OCI-LY7 (cell line): ENCODE results near the gene PPFIBP1. TPM values are rescaled to one million over a fixed set of nuclear protein-coding genes. Genes with fewer than 3 reads are reported as not detected.
"Not testable (repeated sequence)": the region's sequence is repeated elsewhere in the genome, so short reads cannot be mapped to it uniquely, and the experiment has no call there.

Experiments used
- BruUV-seq: library from RNA; stranded (reverse); fragments of 400-500 nt; replicated peaks from 2 replicates; lab custom pipeline; 2021; lab: Mats Ljungman, UMichigan
- CTCF ChIA-PET: fragments of 300-600 bp; sonication (Branson Sonifier 250); formaldehyde crosslinking; loops from one replicate; lab custom pipeline; 2022; ENCODE audit warnings: antibody characterized with exemption; ENCODE audit not compliant: unreplicated experiment; lab: Charles Lee
- POLR2A ChIA-PET: fragments of 300-600 bp; sonication (Branson Sonifier 250); formaldehyde crosslinking; loops from one replicate; lab custom pipeline; 2022; ENCODE audit warnings: antibody characterized with exemption; lab: Charles Lee
- DNase-seq: peaks from one replicate; pipeline ENCODE4 v3.0.0-alpha.2; 2015; ENCODE audit warnings: low spot score
- H2AFZ ChIP-seq: fragments of 200-600 bp; sonication (generic), shearing (Covaris generic); 2 replicates; pipeline ENCODE4 v1.6.1; 2014; ENCODE audit warnings: mild to moderate bottlenecking, antibody characterized with exemption, low read length, moderate library complexity
- H3K27ac ChIP-seq: fragments of 200-600 bp; sonication (generic); 2 replicates; pipeline ENCODE4 v1.5.1; 2014; ENCODE audit warnings: mixed run types, low read depth, mild to moderate bottlenecking, moderate library complexity, low read length, inconsistent platforms; ENCODE audit not compliant: poor library complexity, severe bottlenecking
- H3K36me3 ChIP-seq: fragments of 200-600 bp; sonication (generic); 2 replicates; pipeline ENCODE4 v1.6.1; 2014; ENCODE audit warnings: mild to moderate bottlenecking, antibody characterized with exemption, low read length, moderate library complexity, mixed read lengths; ENCODE audit not compliant: insufficient read depth
- H3K4me1 ChIP-seq: fragments of 200-600 bp; sonication (generic); 2 replicates; pipeline ENCODE4 v1.5.1; 2014; ENCODE audit warnings: mild to moderate bottlenecking, low read length; ENCODE audit not compliant: insufficient read depth, poor library complexity, severe bottlenecking
- H3K4me2 ChIP-seq: fragments of 200-600 bp; sonication (generic); 2 replicates; pipeline ENCODE4 v1.6.1; 2014; ENCODE audit warnings: mild to moderate bottlenecking, low read length
- H3K4me3 ChIP-seq: fragments of 200-600 bp; sonication (generic); 2 replicates; pipeline ENCODE4 v1.5.1; 2014; ENCODE audit warnings: mild to moderate bottlenecking, low read depth, low read length; ENCODE audit not compliant: poor library complexity, severe bottlenecking
- H3K79me2 ChIP-seq: fragments of 200-600 bp; sonication (generic); 2 replicates; pipeline ENCODE4 v1.6.1; 2016; ENCODE audit warnings: low read depth, mild to moderate bottlenecking, low read length, moderate library complexity, mixed read lengths; ENCODE audit not compliant: insufficient read depth
- H3K9me2 ChIP-seq: fragments of 200-600 bp; sonication (generic); 2 replicates; pipeline ENCODE4 v1.6.1; 2016; ENCODE audit warnings: mild to moderate bottlenecking, low read length, mixed read lengths; ENCODE audit not compliant: insufficient read depth
- H3K9me3 ChIP-seq: fragments of 200-600 bp; sonication (generic); 2 replicates; pipeline ENCODE4 v1.6.1; 2014; ENCODE audit warnings: mild to moderate bottlenecking, mixed run types, low read length, mixed read lengths
- H4K20me1 ChIP-seq: fragments of 200-600 bp; sonication (generic); 2 replicates; pipeline ENCODE4 v1.6.1; 2014; ENCODE audit warnings: mild to moderate bottlenecking, antibody characterized with exemption, low read length, moderate library complexity, mixed read lengths; ENCODE audit not compliant: insufficient read depth
- CTCF ChIP-seq: fragments of 200-600 bp; sonication (generic); conservative IDR thresholded peaks from 2 replicates; pipeline ENCODE4 v1.5.1; 2014; ENCODE audit warnings: mild to moderate bottlenecking, antibody characterized with exemption, low read length, moderate library complexity, mixed read lengths
- EZH2phosphoT487 ChIP-seq: fragments of 200-600 bp; sonication (generic); IDR thresholded peaks from 2 replicates; pipeline ENCODE4 v1.6.1; 2018; ENCODE audit warnings: low read depth, borderline replicate concordance, mild to moderate bottlenecking, mixed run types, antibody characterized with exemption, low read length, moderate library complexity, mixed read lengths
- intact Hi-C: fragments of 100-400 bp; cut with micrococcal nuclease; formaldehyde crosslinking; loops from one replicate; pipeline ENCODE4 v1.10.0; 2022; ENCODE audit not compliant: unreplicated experiment
- total RNA-seq, 2 experiments: library from RNA; depleted of rRNA in 1 of 2; stranded (reverse); fragments of >200 nt in 1 of 2; shearing (Covaris generic) in 1 of 2; gene quantifications; 2 replicates each; pipeline ENCODE4 v1.2.3, GENCODE V29; 2014 to 2022

Gene PPFIBP1
- total RNA-seq, 2 experiments from 2014 or later = 7.3 to 14.6 TPM

- Histone ChIP-seq H3K9me3 (no peaks in the 10 kb centered on the region), H2AFZ (no peak overlapping the region), H3K27ac (no peak overlapping the region), H3K4me3 (no peak overlapping the region), H3K36me3 (no peaks in the 10 kb centered on the region), H3K79me2 (no peaks in the 10 kb centered on the region), H3K9me2 (no peaks in the 10 kb centered on the region), H3K4me1 (no peaks in the 10 kb centered on the region), H3K4me2 (no peak overlapping the region), H4K20me1 (no peaks in the 10 kb centered on the region)
- ChIA-PET CTCF (no interaction called here), POLR2A (interaction anchor here (0.6 kb wide), 2 partner anchors 17 to 993 kb away, joined by 5 read pairs; no protein-coding TSS in a partner anchor)
- no peak for DNase-seq
- intact Hi-C loops = no loop called here
- TF ChIP-seq CTCF = no peak
- no peak for TF ChIP-seq EZH2phosphoT487
- BruUV-seq = no TSS peak
Observed at GRCh38 chr12:27583057-27583797, 59.2 kb downstream of the PPFIBP1 start.

- intact Hi-C loops = no loop called here
- Histone ChIP-seq H4K20me1 (no peaks in the 10 kb centered on the region), H3K9me2 (no peaks in the 10 kb centered on the region), H3K4me1 (no peaks in the 10 kb centered on the region), H3K79me2 (no peaks in the 10 kb centered on the region), H3K27ac (no peak overlapping the region), H3K36me3 (no peaks in the 10 kb centered on the region), H3K9me3 (no peaks in the 10 kb centered on the region), H3K4me2 (no peak overlapping the region), H3K4me3 (no peak overlapping the region), H2AFZ (no peak overlapping the region)
- CTCF ChIA-PET = no interaction called here
- no peak for DNase-seq
- TF ChIP-seq CTCF (no peak), EZH2phosphoT487 (no peak)
- no TSS peak for BruUV-seq
- POLR2A ChIA-PET = no interaction called here
Observed at GRCh38 chr12:27583981-27584380, 60.0 kb downstream of the PPFIBP1 start.

GRCh38 chr12:27585739-27586265 is 61.8 kb downstream of the PPFIBP1 start:
- no peak overlapping the region for H3K4me2 ChIP-seq
- BruUV-seq = no TSS peak
- no peak overlapping the region for H2AFZ ChIP-seq
- H3K9me2 ChIP-seq = no peaks in the 10 kb centered on the region
- no peaks in the 10 kb centered on the region for H3K9me3 ChIP-seq
- ChIA-PET POLR2A (interaction anchor here (0.7 kb wide), 1 partner anchor 28 kb away, joined by 3 read pairs; no protein-coding TSS in a partner anchor), CTCF (no interaction called here)
- no peak overlapping the region for H3K4me3 ChIP-seq
- H3K27ac ChIP-seq = no peak overlapping the region
- no peaks in the 10 kb centered on the region for H3K36me3 ChIP-seq
- DNase-seq = no peak
- H4K20me1 ChIP-seq = no peaks in the 10 kb centered on the region
- intact Hi-C loops = no loop called here
- H3K79me2 ChIP-seq = no peaks in the 10 kb centered on the region
- H3K4me1 ChIP-seq = no peaks in the 10 kb centered on the region
- TF ChIP-seq EZH2phosphoT487 (no peak), CTCF (no peak)

GRCh38 chr12:27588075-27588730 is 64.2 kb downstream of the PPFIBP1 start:
- H3K4me3 ChIP-seq, H3K79me2 ChIP-seq, CTCF ChIA-PET: not testable (repeated sequence)

More at GRCh38 chr12:27588075-27588730, 64.2 kb downstream of the PPFIBP1 start:
- H3K9me3 ChIP-seq, DNase-seq, H3K9me2 ChIP-seq, H3K4me1 ChIP-seq, BruUV-seq, H3K36me3 ChIP-seq, H3K27ac ChIP-seq, H3K4me2 ChIP-seq, H2AFZ ChIP-seq, intact Hi-C loops, H4K20me1 ChIP-seq: not testable (repeated sequence)
- POLR2A ChIA-PET = interaction anchor here (0.6 to 0.7 kb wide), 2 partner anchors 32 to 335 kb away, joined by 3 read pairs; no protein-coding TSS in a partner anchor
